Neural cell (in vitro differentiated cells): ENCODE measurements around the gene NFIA. TPM values are rescaled to one million over a fixed set of nuclear protein-coding genes. Genes with fewer than 3 reads are reported as not detected.

ENCODE experiments used
- H2AFZ ChIP-seq: fragments of 200-600, 300-800 bp; sonication (generic), shearing (Covaris generic); 2 replicates; pipeline ENCODE4 v1.6.0; 2014; ENCODE audit warnings: low read depth, mild to moderate bottlenecking, antibody characterized with exemption, low read length, moderate library complexity
- H3F3A ChIP-seq: fragments of 200-600 bp; shearing (Covaris generic); 2 replicates; pipeline ENCODE4 v1.6.1; 2016; ENCODE audit warnings: mild to moderate bottlenecking, moderate library complexity, mixed read lengths, antibody characterized with exemption, low read length; ENCODE audit not compliant: insufficient read depth, poor library complexity, severe bottlenecking
- H3K27ac ChIP-seq: fragments of 200-600, 300-800 bp; sonication (generic), shearing (Covaris generic); 2 replicates; pipeline ENCODE4 v1.5.1; 2014; ENCODE audit warnings: mild to moderate bottlenecking, low read length, moderate library complexity
- H3K27me3 ChIP-seq: fragments of 300-800, 200-600 bp; sonication (generic), shearing (Covaris generic); 2 replicates; pipeline ENCODE4 v1.6.0; 2014; ENCODE audit warnings: mild to moderate bottlenecking, low read depth, low read length, moderate library complexity; ENCODE audit not compliant: insufficient read depth
- H3K36me3 ChIP-seq: fragments of 300-800, 200-600 bp; sonication (generic), shearing (Covaris generic); 2 replicates; pipeline ENCODE4 v1.5.1; 2014; ENCODE audit warnings: mild to moderate bottlenecking, antibody characterized with exemption, low read length, moderate library complexity; ENCODE audit not compliant: insufficient read depth
- H3K4me2 ChIP-seq: fragments of 300-800, 200-600 bp; sonication (generic), shearing (Covaris generic); 2 replicates; pipeline ENCODE4 v1.6.0; 2014; ENCODE audit warnings: mild to moderate bottlenecking, low read length
- H3K4me3 ChIP-seq: fragments of 300-800, 200-600 bp; sonication (generic), shearing (Covaris generic); 2 replicates; pipeline ENCODE4 v1.5.1; 2014; ENCODE audit warnings: mild to moderate bottlenecking, low read length, moderate library complexity
- H3K79me2 ChIP-seq: fragments of 200-600 bp; shearing (Covaris generic); replicated peaks from 2 replicates; pipeline ENCODE4 v1.6.0; 2014; ENCODE audit warnings: mild to moderate bottlenecking, low read length, moderate library complexity; ENCODE audit not compliant: insufficient read depth
- H3K9ac ChIP-seq: fragments of 300-800, 200-600 bp; sonication (generic), shearing (Covaris generic); 2 replicates; pipeline ENCODE4 v1.6.1; 2016; ENCODE audit warnings: mild to moderate bottlenecking, low read length, mixed read lengths
- H3K9me2 ChIP-seq: fragments of 200-600 bp; shearing (Covaris generic); 2 replicates; pipeline ENCODE4 v1.6.1; 2016; ENCODE audit warnings: mild to moderate bottlenecking, low read length, mixed read lengths; ENCODE audit not compliant: insufficient read depth
- H3K9me3 ChIP-seq: fragments of 200-600, 300-800 bp; sonication (generic), shearing (Covaris generic); 2 replicates; pipeline ENCODE4 v1.6.1; 2016; ENCODE audit warnings: mild to moderate bottlenecking, mixed run types, low read length, moderate library complexity, mixed read lengths
- H4K20me1 ChIP-seq: fragments of 200-600 bp; shearing (Covaris generic); 2 replicates; pipeline ENCODE4 v1.6.1; 2016; ENCODE audit warnings: mild to moderate bottlenecking, mixed run types; ENCODE audit not compliant: insufficient read depth
- CTCF ChIP-seq: fragments of 450-650 bp; IDR thresholded peaks from 2 replicates; pipeline ENCODE4 v1.5.1; 2014; ENCODE audit warnings: antibody characterized with exemption, mild to moderate bottlenecking, moderate library complexity; ENCODE audit not compliant: poor library complexity, severe bottlenecking
- EP300 ChIP-seq: fragments of 450-650 bp; conservative IDR thresholded peaks from 2 replicates; pipeline ENCODE4 v1.6.1; 2014; ENCODE audit warnings: antibody characterized with exemption, mild to moderate bottlenecking, moderate library complexity; ENCODE audit not compliant: poor library complexity, severe bottlenecking
- EZH2 ChIP-seq: fragments of 200-600, 300-800 bp; shearing (Covaris generic), sonication (generic); IDR thresholded peaks from 2 replicates; pipeline ENCODE4 v1.6.1; 2014; ENCODE audit warnings: antibody characterized with exemption, low read length, borderline replicate concordance, mild to moderate bottlenecking; ENCODE audit not compliant: insufficient read depth, poor library complexity, severe bottlenecking
- MXI1 ChIP-seq: fragments of 450-650 bp; conservative IDR thresholded peaks from 2 replicates; pipeline ENCODE4 v1.6.1; 2014; ENCODE audit warnings: antibody characterized with exemption, mild to moderate bottlenecking; ENCODE audit not compliant: poor library complexity, severe bottlenecking
- POLR2AphosphoS5 ChIP-seq: IDR thresholded peaks from 2 replicates; pipeline ENCODE4 v1.6.1; 2012
- RAD21 ChIP-seq: fragments of 450-650 bp; conservative IDR thresholded peaks from 2 replicates; pipeline ENCODE4 v1.6.1; 2014; ENCODE audit warnings: antibody characterized with exemption, mild to moderate bottlenecking, moderate library complexity
- REST ChIP-seq: IDR thresholded peaks from 2 replicates; pipeline ENCODE4 v1.6.1; 2012; ENCODE audit warnings: borderline replicate concordance
- SMC3 ChIP-seq: fragments of 450-650 bp; conservative IDR thresholded peaks from 2 replicates; pipeline ENCODE4 v1.6.1; 2014; ENCODE audit warnings: antibody characterized with exemption, mild to moderate bottlenecking, moderate library complexity; ENCODE audit not compliant: poor library complexity
- TAF1 ChIP-seq: IDR thresholded peaks from 2 replicates; pipeline ENCODE4 v1.6.1; 2012; ENCODE audit warnings: low read depth
- polyA plus RNA-seq: library from polyadenylated mRNA; depleted of rRNA; stranded (reverse); fragments of >200 nt; gene quantifications from 2 replicates; pipeline ENCODE4 v1.2.3, GENCODE V29; 2014

The NFIA gene
- polyA plus RNA-seq, 1 donor from 2014 or later, result 0.47 TPM

- H3K9ac ChIP-seq, result no peak overlapping the region
- H3F3A ChIP-seq, result no peaks in the 10 kb centered on the region
- H4K20me1 ChIP-seq, result no peaks in the 10 kb centered on the region
- no peaks in the 10 kb centered on the region for H3K27me3 ChIP-seq
- no peak overlapping the region for H3K27ac ChIP-seq
- H3K9me3 ChIP-seq, result no peaks in the 10 kb centered on the region
- no peak overlapping the region for H3K4me2 ChIP-seq
- H3K79me2 ChIP-seq, result no peaks in the 10 kb centered on the region
- H3K36me3 ChIP-seq, result no peaks in the 10 kb centered on the region
- TF ChIP-seq MXI1, result no peak
- no peak for TF ChIP-seq RAD21
- no peak for TF ChIP-seq TAF1
- TF ChIP-seq SMC3, result no peak
- TF ChIP-seq REST, result no peak
- no peak for TF ChIP-seq EP300
- no peak for TF ChIP-seq POLR2AphosphoS5
- TF ChIP-seq CTCF, result no peak
- TF ChIP-seq EZH2, result no peak
- no peaks in the 10 kb centered on the region for H3K9me2 ChIP-seq
- no peak overlapping the region for H2AFZ ChIP-seq
- no peak overlapping the region for H3K4me3 ChIP-seq
Observed at GRCh38 chr1:61427510-61427909, 345.1 kb downstream of the NFIA start.

- no peak overlapping the region for H3K27ac ChIP-seq
- no peaks in the 10 kb centered on the region for H3K27me3 ChIP-seq
- no peak overlapping the region for H2AFZ ChIP-seq
- no peaks in the 10 kb centered on the region for H4K20me1 ChIP-seq
- H3K4me3 ChIP-seq, result no peak overlapping the region
- TF ChIP-seq RAD21 (no peak), POLR2AphosphoS5 (no peak), REST (no peak), TAF1 (no peak), SMC3 (no peak), MXI1 (no peak), EZH2 (no peak)
- no peaks in the 10 kb centered on the region for H3F3A ChIP-seq
- no peaks in the 10 kb centered on the region for H3K9me3 ChIP-seq
- H3K36me3 ChIP-seq, result no peaks in the 10 kb centered on the region
- H3K9ac ChIP-seq, result no peak overlapping the region
- H3K4me2 ChIP-seq, result no peak overlapping the region
- no peaks in the 10 kb centered on the region for H3K9me2 ChIP-seq
- no peaks in the 10 kb centered on the region for H3K79me2 ChIP-seq
Observed at GRCh38 chr1:61428146-61428545, 345.8 kb downstream of the NFIA start.
